ENCODE data around the gene PADI6.

- no peak for TF ChIP-seq CTCF (conservative IDR thresholded peaks at IDR 0.05)
- no peak for TF ChIP-seq ZFX (IDR thresholded peaks at IDR 0.05)
These were observed 68.8 kb downstream of the PADI6 start for GRCh38 chr1:17440827-17441168.

Measured in C4-2B (cell line).